HUES64 (cell line): ENCODE measurements around the gene TMEM221.

Experiments
- H3K27ac ChIP-seq: 2 replicates; pipeline ENCODE4 v1.7.0; 2013; ENCODE audit warnings: low read depth, low read length, inconsistent platforms
- H3K27me3 ChIP-seq: 2 replicates; pipeline ENCODE4 v1.6.1; 2013; ENCODE audit warnings: mild to moderate bottlenecking, low read length; ENCODE audit not compliant: insufficient read depth
- H3K36me3 ChIP-seq: 2 replicates; pipeline ENCODE4 v1.6.1; 2013; ENCODE audit warnings: mild to moderate bottlenecking, low read length; ENCODE audit not compliant: insufficient read depth
- H3K4me1 ChIP-seq: 2 replicates; pipeline ENCODE4 v1.6.1; 2013; ENCODE audit warnings: mild to moderate bottlenecking, low read length, moderate library complexity; ENCODE audit not compliant: insufficient read depth
- H3K4me3 ChIP-seq: 2 replicates; pipeline ENCODE4 v1.5.1; 2013; ENCODE audit warnings: mild to moderate bottlenecking, low read length, moderate library complexity
- H3K9ac ChIP-seq: 2 replicates; pipeline ENCODE4 v1.6.1; 2013; ENCODE audit warnings: mild to moderate bottlenecking, low read depth, low read length
- H3K9me3 ChIP-seq: 2 replicates; pipeline ENCODE4 v1.6.1; 2013; ENCODE audit warnings: low read depth, low read length; ENCODE audit not compliant: insufficient read depth
- WGBS: fragments of 150-250, 120-280 bp; methylation state at CpG from one replicate; pipeline ENCODE4 v1.1.7; 2013; ENCODE audit warnings: missing lambda C conversion rate; 5-methylcytosine and 5-hydroxymethylcytosine counted together

Gene TMEM221

DNA sequence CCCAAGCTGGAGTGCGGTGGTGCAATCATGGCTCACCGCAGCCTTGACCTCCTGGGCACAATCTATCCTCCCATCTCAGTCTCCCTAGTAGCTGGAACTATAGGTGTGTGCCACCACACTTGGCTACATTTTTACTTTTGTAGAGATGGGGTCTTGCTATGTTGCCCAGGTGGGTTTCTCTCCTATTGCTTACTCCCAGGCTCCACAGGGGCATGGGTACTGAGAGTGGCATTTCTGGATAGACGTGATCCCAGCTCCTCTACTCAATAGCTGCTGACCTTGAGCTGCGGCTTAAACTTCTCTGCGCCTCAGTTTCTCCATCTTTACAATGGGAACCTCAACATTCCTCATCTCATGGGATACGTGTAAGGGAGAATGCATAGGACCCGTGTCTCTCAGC, 17.1 kb downstream of the TMEM221 start:
- Histone ChIP-seq H3K9ac (no peak overlapping the region), H3K4me3 (no peak overlapping the region), H3K36me3 (no peaks in the 10 kb centered on the region), H3K4me1 (no peaks in the 10 kb centered on the region), H3K27me3 (no peaks in the 10 kb centered on the region), H3K9me3 (no peaks in the 10 kb centered on the region), H3K27ac (no peak overlapping the region)
- WGBS, result 92% methylated on average over 7 of the region's 7 CpGs

DNA sequence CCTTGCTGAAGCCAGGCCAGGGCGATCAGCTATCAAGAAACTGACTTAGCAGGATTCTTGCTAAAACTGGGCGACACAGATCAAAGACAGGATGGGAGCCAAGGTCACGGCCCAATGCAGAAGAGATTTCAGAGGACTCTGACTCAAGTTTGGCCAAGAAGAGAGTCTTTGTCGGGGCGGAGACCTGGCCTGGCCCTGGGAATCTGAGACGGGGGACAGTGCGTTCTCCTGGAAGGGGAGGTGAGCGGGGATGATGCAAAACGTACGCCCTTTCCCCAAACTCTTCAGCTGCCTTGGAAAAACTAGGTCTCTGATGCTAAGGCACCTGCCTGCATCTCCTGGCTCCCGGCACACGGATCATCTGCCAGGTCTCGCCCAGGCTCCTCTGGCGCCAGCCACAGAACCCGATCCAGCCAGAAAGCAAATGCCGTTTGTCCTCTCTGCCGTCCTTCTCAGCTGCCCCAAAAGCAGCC, 18.8 kb downstream of the TMEM221 start:
- Histone ChIP-seq H3K36me3 (no peaks in the 10 kb centered on the region), H3K27ac (no peak overlapping the region), H3K9ac (no peak overlapping the region), H3K9me3 (no peaks in the 10 kb centered on the region), H3K4me3 (no peak overlapping the region), H3K4me1 (peaks cover under 1% of the 10 kb centered on the region; the same call in 1 of the 2 replicates), H3K27me3 (no peaks in the 10 kb centered on the region)
- 89% methylated on average over 17 of the region's 17 CpGs for WGBS

DNA sequence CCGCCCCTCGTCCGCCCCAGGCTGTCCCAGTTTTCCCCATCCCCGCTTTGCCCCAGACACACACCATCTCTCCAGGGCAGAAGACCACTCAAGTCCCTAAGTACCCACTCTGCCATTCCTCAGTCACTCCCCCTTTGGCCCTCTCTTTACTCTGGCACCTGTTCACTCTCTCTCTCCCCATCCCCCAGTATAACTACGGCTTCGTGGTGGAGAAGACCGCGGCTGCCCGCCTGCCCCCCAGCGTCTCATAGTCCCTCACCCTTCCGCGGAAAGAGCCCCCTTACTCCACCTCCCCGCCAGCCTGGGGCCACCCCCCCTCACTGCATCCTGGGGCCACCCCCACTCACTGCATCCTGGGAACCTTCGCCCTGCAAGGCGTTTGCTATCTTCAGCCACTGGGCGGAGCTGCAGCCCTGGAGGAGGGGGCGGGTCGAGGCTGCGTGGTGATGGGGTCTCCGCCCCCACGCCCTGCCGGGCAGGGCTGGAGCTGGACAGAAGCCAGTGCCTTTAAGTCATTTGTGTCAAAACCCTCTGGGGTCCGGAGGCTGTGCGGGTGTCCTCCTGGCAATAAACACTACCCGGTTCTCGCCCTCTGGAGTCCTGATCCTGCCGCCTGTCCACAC, 23.6 kb downstream of the TMEM221 start:
- peak overlapping the region; percentile 46 for H3K4me3 ChIP-seq
- H3K9me3 ChIP-seq, result no peaks in the 10 kb centered on the region
- H3K27ac ChIP-seq, result no peak overlapping the region
- H3K9ac ChIP-seq, result 0 out of 2 replicates have a peak overlapping the region, but pooled peaks have one; percentile 14
- H3K36me3 ChIP-seq, result no peaks in the 10 kb centered on the region; the same call in none of the 2 replicates
- H3K4me1 ChIP-seq, result peaks cover 4% of the 10 kb centered on the region; the same call in 1 of the 2 replicates
- whole genome bisulfite sequencing, result 13% methylated on average over 27 of the region's 27 CpGs
- H3K27me3 ChIP-seq, result no peaks in the 10 kb centered on the region

DNA sequence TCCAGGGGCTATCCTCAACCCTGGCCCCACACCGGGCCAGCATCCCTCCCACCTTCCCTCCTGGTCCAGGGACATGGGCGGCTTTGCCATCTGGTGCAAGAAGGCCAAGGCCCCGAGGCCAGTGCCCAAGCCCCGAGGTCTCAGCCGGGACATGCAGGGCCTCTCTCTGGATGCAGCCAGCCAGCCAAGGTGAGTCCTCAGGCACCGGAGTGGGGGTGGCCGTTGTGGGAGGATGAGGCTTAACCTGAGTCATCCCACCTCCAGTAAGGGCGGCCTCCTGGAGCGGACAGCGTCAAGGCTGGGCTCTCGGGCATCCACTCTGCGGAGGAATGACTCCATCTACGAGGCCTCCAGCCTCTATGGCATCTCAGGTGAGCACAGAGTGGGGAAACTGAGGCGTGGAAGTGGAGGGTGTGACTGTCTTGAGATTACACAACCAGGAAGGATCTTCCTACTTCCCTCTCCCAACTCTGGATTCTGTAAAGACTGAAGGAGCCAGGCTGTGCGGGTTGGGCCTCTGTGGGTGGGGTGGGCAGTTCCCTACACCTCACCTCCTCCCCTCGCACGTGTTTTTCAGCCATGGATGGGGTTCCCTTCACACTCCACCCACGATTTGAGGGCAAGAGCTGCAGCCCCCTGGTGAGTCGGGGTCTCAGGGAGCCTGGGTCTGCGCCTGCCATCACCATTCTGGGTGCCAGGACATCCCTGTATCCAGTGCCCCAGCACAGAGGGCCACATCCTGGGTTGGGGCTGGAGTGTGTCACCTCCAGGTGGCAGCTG, 24.8 kb downstream of the TMEM221 start:
- H3K4me3 ChIP-seq, result no peak overlapping the region
- no peaks in the 10 kb centered on the region; the same call in none of the 2 replicates for H3K36me3 ChIP-seq
- no peaks in the 10 kb centered on the region for H3K9me3 ChIP-seq
- H3K9ac ChIP-seq, result no peak overlapping the region
- no peaks in the 10 kb centered on the region for H3K27me3 ChIP-seq
- H3K27ac ChIP-seq, result no peak overlapping the region
- H3K4me1 ChIP-seq, result peaks cover 11% of the 10 kb centered on the region; the same call in 1 of the 2 replicates
- WGBS, result 91% methylated on average over 18 of the region's 20 CpGs

DNA sequence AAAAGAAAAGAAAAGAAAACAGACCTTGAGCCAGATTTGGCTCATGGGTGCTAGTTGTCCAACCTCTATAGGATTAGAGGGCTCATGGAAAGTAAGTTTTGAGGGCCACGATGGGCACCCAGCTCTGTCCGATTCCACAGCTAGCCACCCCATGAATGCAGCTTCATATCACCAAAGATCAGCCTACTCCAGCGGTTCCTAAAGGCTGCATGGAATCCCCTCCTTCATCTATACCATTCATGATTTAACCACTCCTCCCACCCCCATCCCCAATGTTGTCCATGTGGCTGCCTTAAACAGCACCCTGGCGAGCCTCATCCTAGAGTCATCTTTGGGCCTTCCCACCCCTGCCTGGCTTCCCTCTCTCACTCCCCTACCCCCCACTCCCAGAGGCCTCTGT, 26.5 kb downstream of the TMEM221 start:
- no peaks in the 10 kb centered on the region for H3K27me3 ChIP-seq
- H3K27ac ChIP-seq, result no peak overlapping the region
- 95% methylated on average over 4 of the region's 4 CpGs for WGBS
- no peaks in the 10 kb centered on the region for H3K9me3 ChIP-seq
- no peaks in the 10 kb centered on the region; the same call in none of the 2 replicates for H3K36me3 ChIP-seq
- no peak overlapping the region for H3K9ac ChIP-seq
- peaks cover 11% of the 10 kb centered on the region; the same call in 1 of the 2 replicates for H3K4me1 ChIP-seq
- no peak overlapping the region for H3K4me3 ChIP-seq

DNA sequence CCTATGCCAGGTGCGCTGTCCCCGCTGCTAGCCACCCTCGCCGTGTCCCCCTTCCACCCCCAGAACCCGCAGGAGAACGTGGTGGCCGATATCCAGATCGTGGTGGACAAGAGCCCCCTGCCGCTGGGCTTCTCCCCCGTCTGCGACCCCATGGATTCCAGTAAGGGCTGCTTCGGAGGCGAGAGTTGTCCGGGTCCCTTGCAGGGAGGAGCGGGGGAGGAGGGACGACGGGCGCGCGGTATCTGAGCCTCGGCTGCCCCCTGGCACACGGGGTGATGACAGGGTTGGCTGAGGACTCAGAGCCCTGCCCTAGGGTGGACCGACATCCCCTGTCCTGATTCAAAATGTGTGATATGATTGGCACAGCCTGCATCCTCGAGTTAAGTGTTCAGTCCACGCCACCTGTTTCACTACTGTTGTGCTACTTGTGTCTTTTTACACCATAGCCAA, 28.0 kb downstream of the TMEM221 start:
- no peaks in the 10 kb centered on the region; the same call in 1 of the 2 replicates for H3K27me3 ChIP-seq
- H3K9me3 ChIP-seq, result no peaks in the 10 kb centered on the region
- WGBS, result 10% methylated on average over 25 of the region's 25 CpGs
- H3K36me3 ChIP-seq, result no peaks in the 10 kb centered on the region; the same call in none of the 2 replicates
- no peak overlapping the region for H3K27ac ChIP-seq
- H3K4me3 ChIP-seq, result peak overlapping the region; percentile 79
- peaks cover 15% of the 10 kb centered on the region; the same call in 1 of the 2 replicates for H3K4me1 ChIP-seq
- H3K9ac ChIP-seq, result peak overlapping the region; percentile 32; the same call in 1 of the 2 replicates

DNA sequence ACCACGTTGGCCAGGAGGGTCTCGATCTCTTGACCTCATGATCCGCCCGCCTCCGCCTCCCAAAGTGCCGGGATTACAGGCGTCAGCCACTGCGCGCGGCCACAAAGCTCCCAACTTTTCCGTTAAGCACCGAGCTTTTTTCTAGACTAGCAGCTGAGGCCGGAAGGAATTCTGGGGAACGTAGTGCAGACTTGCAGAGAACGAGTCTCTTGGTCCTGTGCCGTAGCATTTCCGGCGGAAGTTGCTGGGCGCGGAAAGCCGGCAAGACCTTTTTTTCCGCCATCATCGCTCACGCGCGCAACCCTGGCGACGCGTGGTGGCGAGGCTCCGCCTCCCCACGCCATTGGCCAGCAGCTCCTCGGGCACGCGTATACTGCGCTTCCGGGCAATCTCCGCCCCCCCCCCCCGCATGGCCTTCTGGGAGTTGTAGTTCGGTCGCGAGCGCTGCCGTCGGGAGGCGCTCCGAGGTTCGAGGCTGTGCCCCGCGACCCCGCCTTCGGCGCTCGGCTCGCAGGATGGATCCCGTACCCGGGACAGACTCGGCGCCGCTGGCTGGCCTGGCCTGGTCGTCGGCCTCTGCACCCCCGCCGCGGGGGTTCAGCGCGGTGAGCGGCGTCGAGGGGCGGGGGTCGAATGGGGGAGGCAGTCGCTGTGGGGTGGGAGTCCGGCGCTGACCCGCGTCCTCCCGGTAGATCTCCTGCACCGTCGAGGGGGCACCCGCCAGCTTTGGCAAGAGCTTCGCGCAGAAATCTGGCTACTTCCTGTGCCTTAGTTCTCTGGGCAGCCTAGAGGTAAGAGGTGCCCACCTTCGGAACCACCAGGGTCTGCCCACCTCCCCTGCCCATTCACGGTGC, 28.6 kb downstream of the TMEM221 start, which contains the start of gene MVB12A:
Gene MVB12A, plus strand, starts transcription at position 427 of the 854 bp plus-strand sequence. Its CDS starts 89 bp downstream, at position 516.
- under 1% methylated on average over 85 of the region's 85 CpGs for WGBS
- Histone ChIP-seq H3K9me3 (no peaks in the 10 kb centered on the region), H3K9ac (peak within 1 kb of the TSS; percentile 56), H3K27ac (peak within 1 kb of the TSS; percentile 68; the same call in 1 of the 2 replicates), H3K36me3 (no peaks in the 10 kb centered on the region; the same call in none of the 2 replicates), H3K4me1 (peaks cover 20% of the 10 kb centered on the region; the same call in 1 of the 2 replicates), H3K27me3 (no peaks in the 10 kb centered on the region; the same call in 1 of the 2 replicates), H3K4me3 (peak within 1 kb of the TSS; percentile 79)

DNA sequence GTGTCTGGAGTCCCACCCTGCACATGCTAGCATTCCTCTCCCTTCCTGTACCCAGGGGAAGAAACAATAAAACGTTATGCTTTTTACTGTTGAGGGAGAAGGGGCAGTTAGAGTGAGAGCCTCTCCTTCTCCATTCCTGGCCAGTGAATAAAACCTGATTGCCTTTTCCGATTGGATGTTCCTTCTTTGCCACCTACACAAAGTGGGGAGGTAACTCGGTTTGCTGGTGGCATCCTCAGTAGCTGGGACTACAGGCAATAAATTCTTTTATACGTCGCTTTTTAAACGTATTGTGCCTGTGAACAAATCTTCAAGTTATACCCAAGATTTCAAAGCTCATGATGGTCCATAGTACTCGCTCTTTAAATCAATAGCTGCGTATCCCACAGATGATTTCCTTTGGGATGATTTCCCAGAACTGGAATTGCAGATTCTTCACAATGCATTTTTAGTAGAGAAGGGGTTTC, 29.3 kb downstream of the TMEM221 start:
- H3K9ac ChIP-seq, result peak overlapping the region; percentile 56
- H3K9me3 ChIP-seq, result no peaks in the 10 kb centered on the region
- peaks cover 18% of the 10 kb centered on the region; the same call in 1 of the 2 replicates for H3K4me1 ChIP-seq
- peak overlapping the region; percentile 51 for H3K4me3 ChIP-seq
- H3K36me3 ChIP-seq, result no peaks in the 10 kb centered on the region; the same call in none of the 2 replicates
- H3K27ac ChIP-seq, result peak overlapping the region; percentile 68; the same call in 1 of the 2 replicates
- no peaks in the 10 kb centered on the region; the same call in 1 of the 2 replicates for H3K27me3 ChIP-seq
- 64% methylated on average over 8 of the region's 8 CpGs for WGBS

DNA sequence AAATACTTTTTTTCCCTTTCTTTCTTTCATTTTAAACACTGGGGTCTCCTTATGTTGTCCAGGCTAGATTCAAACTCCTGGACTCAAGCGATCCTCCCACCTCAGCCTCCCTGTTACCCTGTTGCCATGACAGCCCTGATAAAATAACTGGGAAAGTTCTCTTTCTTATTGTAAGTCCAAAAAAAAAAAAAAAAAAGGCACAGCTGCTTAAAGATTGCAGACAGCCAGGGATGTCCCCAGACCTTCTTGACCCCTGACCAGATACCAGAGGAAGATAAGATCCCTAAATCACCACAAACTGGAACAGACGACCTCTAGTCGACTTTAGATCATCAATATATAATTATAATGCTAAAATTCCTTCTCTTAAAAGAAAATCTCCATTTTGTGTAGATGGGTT, 29.8 kb downstream of the TMEM221 start:
- Histone ChIP-seq H3K9me3 (no peaks in the 10 kb centered on the region), H3K36me3 (no peaks in the 10 kb centered on the region; the same call in none of the 2 replicates), H3K27ac (peak overlapping the region; percentile 68; the same call in 1 of the 2 replicates), H3K9ac (peak overlapping the region; percentile 56; the same call in 1 of the 2 replicates), H3K4me3 (peak overlapping the region; percentile 51), H3K27me3 (no peaks in the 10 kb centered on the region; the same call in 1 of the 2 replicates), H3K4me1 (peaks cover 18% of the 10 kb centered on the region; the same call in 1 of the 2 replicates)
- 100% methylated on average over 1 of the region's 3 CpGs for WGBS

DNA sequence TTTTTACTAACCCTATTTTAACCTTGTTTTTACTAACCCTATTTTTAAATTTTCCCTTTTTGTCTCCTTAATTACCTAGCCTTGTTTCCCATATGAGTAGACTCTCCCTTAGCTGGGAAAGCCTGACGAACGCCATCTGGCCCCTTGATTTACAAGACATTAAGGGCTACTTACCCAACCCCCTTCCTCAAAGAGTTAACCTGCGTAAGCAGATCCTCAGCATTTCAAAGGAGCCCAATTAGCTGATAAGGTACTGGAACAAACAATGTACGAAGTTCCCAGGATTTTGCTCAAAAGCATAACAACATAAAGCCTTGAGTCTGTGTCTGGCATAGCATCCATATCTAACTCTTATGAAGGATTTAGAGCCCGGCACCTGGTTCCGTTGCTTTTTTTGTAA, 33.3 kb downstream of the TMEM221 start:
- WGBS, result 3% methylated on average over 6 of the region's 6 CpGs
- Histone ChIP-seq H3K36me3 (no peaks in the 10 kb centered on the region), H3K9me3 (no peaks in the 10 kb centered on the region), H3K4me1 (peaks cover 18% of the 10 kb centered on the region), H3K27ac (peak overlapping the region; percentile 90; the same call in 1 of the 2 replicates), H3K27me3 (no peaks in the 10 kb centered on the region; the same call in 1 of the 2 replicates), H3K9ac (peak overlapping the region; percentile 33), H3K4me3 (peak overlapping the region; percentile 39)
